Body of pancreas (tissue), 4 donors: ENCODE measurements around the gene CENPC. TPM values are rescaled to one million over a fixed set of nuclear protein-coding genes. Genes with fewer than 3 reads are reported as not detected.

Experiments
- ATAC-seq: fragments of 150-250 bp; one replicate; pipeline ENCODE4 v1.9.1; 2016
- DNase-seq, 4 donors: peaks; one replicate each; pipeline ENCODE4 v3.0.0-alpha.2; 2019
- H3K27ac ChIP-seq, 4 donors: fragments of 200-600 bp; sonication (generic); 1 replicate in 3 of 4; 2 replicates in 1 of 4; pipeline versions ENCODE4 v1.5.1 to v1.6.1; 2016 to 2019; ENCODE audit warnings: mild to moderate bottlenecking in 1 of 4, mixed read lengths in 1 of 4, moderate library complexity in 1 of 4
- H3K27me3 ChIP-seq, 2 donors: fragments of 200-600 bp; sonication (generic); one replicate each; pipeline ENCODE4 v1.6.0; 2016; ENCODE audit warnings: mild to moderate bottlenecking in 1 of 2
- H3K36me3 ChIP-seq, 2 donors: fragments of 200-600 bp; sonication (generic); replicated peaks in 1 of 2; 2 replicates each; pipeline ENCODE4 v1.5.1; 2016; ENCODE audit warnings: low read depth in 2 of 2; ENCODE audit not compliant: insufficient read depth in 1 of 2
- H3K4me1 ChIP-seq: fragments of 200-600 bp; sonication (generic); one replicate; pipeline ENCODE4 v1.6.0; 2016
- H3K4me3 ChIP-seq, 2 donors: fragments of 200-600 bp; sonication (generic); 1 replicate in 1 of 2; 2 replicates in 1 of 2; pipeline ENCODE4 v1.5.1; 2016 to 2019
- H3K9me3 ChIP-seq, 3 donors: fragments of 200-600 bp; sonication (generic); 1 replicate in 2 of 3; 2 replicates in 1 of 3; pipeline ENCODE4 v1.5.1; 2016
- POLR2A ChIP-seq, 3 donors: fragments of 450-650 bp; IDR thresholded peaks; one replicate each; pipeline ENCODE4 v1.6.1; 2016; ENCODE audit warnings: antibody characterized with exemption in 3 of 3, mild to moderate bottlenecking in 2 of 3
- WGBS, 2 donors: methylation state at CpG; one replicate each; pipeline ENCODE4 v1.1.5; 2017; 5-methylcytosine and 5-hydroxymethylcytosine counted together
- intact Hi-C: fragments of 100-400 bp; cut with DNase I; formaldehyde crosslinking; loops from one replicate; pipeline ENCODE4 v1.15.1; 2023
- total RNA-seq, 2 donors: library from RNA; depleted of rRNA; stranded (reverse); fragments of >200 nt; gene quantifications; one replicate each; pipeline ENCODE4 v1.1.0, GENCODE V29; 2016
- TF ChIP-seq, protein P1 (sequence below), 7 experiments: fragments of 450-650 bp in 4 of 7; fragments of 200-600 bp in 3 of 7; sonication (generic) in 3 of 7; IDR thresholded peaks; one replicate each; pipeline ENCODE4 v1.5.1; 2016 to 2019; ENCODE audit warnings: antibody characterized with exemption in 7 of 7

CENPC gene
- total RNA-seq, 2 donors from 2014 or later = 36.8 to 44.5 TPM

DNA sequence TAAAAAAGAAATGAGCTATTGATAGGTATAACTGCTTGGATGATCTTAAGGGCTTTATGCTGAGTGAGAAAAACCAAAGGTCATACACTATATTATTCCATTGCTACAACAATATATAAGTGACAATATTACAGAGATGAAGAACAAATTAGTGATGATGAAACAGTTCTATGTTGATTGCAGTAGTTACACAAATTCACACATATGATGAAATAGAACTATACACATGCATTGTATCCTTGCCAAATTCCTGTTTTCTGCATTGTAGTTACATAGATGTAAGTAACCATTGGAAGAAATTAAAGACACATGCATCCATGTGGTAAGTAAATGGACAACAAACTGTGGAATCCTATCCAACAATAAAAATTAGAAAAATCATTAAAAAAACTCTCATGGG is 76.5 kb downstream of the CENPC start:
- H3K27me3 ChIP-seq = no peaks in the 10 kb centered on the region
- H3K4me3 ChIP-seq = no peak overlapping the region
- H3K36me3 ChIP-seq = peaks cover 0 to 10% of the 10 kb centered on the region in 2 donors
- TF ChIP-seq, protein P1, sequence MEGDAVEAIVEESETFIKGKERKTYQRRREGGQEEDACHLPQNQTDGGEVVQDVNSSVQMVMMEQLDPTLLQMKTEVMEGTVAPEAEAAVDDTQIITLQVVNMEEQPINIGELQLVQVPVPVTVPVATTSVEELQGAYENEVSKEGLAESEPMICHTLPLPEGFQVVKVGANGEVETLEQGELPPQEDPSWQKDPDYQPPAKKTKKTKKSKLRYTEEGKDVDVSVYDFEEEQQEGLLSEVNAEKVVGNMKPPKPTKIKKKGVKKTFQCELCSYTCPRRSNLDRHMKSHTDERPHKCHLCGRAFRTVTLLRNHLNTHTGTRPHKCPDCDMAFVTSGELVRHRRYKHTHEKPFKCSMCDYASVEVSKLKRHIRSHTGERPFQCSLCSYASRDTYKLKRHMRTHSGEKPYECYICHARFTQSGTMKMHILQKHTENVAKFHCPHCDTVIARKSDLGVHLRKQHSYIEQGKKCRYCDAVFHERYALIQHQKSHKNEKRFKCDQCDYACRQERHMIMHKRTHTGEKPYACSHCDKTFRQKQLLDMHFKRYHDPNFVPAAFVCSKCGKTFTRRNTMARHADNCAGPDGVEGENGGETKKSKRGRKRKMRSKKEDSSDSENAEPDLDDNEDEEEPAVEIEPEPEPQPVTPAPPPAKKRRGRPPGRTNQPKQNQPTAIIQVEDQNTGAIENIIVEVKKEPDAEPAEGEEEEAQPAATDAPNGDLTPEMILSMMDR (IDR thresholded peaks at IDR 0.05) = no peak
- TF ChIP-seq POLR2A (IDR thresholded peaks at IDR 0.05) = no peak
- no peaks in the 10 kb centered on the region for H3K9me3 ChIP-seq
- intact Hi-C loops = no loop called here
- no peak overlapping the region for H3K27ac ChIP-seq
- no peaks in the 10 kb centered on the region for H3K4me1 ChIP-seq
- ATAC-seq (no peak), DNase-seq (no peak)

DNA sequence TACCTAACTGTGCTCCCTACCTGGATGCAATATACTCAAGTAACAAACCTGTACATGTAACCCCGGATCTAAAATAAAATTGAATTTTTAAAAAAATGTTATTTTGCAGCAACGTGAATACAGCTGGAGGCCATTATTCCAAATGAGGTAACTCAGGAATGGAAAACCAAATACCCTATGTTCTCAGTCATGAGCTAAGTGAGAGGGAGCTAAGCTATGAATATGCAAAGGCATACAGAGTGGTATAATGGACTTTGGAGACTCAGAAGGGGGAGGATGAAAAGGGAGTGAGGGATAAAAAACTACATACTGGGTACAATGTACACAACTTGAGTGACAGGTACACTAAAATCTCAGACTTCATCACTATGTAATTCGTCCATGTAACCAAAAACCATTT is 78.6 kb downstream of the CENPC start:
- intact Hi-C loops = no loop called here
- 93 to 97% methylated on average over 3 of the region's 3 CpGs for WGBS, 2 donors
- Histone ChIP-seq H3K4me1 (no peaks in the 10 kb centered on the region), H3K9me3 (no peaks in the 10 kb centered on the region), H3K4me3 (no peak overlapping the region), H3K36me3 (peaks cover 0 to 7% of the 10 kb centered on the region in 2 donors), H3K27me3 (no peaks in the 10 kb centered on the region), H3K27ac (no peak overlapping the region)
- ATAC-seq (no peak), DNase-seq (no peak)
- TF ChIP-seq, protein P1 (IDR thresholded peaks at IDR 0.05) = no peak
- TF ChIP-seq POLR2A (IDR thresholded peaks at IDR 0.05) = no peak

DNA sequence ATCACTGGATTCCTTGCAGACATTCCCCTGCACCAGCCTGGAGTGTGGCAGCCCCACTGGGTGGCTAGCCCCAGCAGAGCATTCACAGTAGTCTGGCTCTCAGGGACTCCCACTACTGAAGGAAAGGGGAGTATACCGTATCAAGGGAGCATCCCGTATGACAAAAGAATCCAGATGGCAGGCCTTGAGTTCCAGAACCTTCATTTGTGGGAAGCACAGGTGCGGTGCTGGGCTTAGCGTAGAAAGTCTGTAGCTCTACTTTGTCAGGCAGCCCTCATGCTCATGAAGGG is 79.6 kb downstream of the CENPC start:
- no peak overlapping the region for H3K4me3 ChIP-seq
- ATAC-seq = no peak
- no peak overlapping the region for H3K27ac ChIP-seq
- no peaks in the 10 kb centered on the region for H3K4me1 ChIP-seq
- intact Hi-C loops = no loop called here
- DNase-seq = no peak
- peaks cover 0 to 5% of the 10 kb centered on the region in 2 donors for H3K36me3 ChIP-seq
- H3K9me3 ChIP-seq = no peaks in the 10 kb centered on the region
- 69 to 90% methylated on average over 2 to 4 of the region's 4 CpGs for WGBS, 2 donors
- no peaks in the 10 kb centered on the region for H3K27me3 ChIP-seq
- TF ChIP-seq, protein P1 (IDR thresholded peaks at IDR 0.05) = no peak
- no peak for TF ChIP-seq POLR2A (IDR thresholded peaks at IDR 0.05)

DNA sequence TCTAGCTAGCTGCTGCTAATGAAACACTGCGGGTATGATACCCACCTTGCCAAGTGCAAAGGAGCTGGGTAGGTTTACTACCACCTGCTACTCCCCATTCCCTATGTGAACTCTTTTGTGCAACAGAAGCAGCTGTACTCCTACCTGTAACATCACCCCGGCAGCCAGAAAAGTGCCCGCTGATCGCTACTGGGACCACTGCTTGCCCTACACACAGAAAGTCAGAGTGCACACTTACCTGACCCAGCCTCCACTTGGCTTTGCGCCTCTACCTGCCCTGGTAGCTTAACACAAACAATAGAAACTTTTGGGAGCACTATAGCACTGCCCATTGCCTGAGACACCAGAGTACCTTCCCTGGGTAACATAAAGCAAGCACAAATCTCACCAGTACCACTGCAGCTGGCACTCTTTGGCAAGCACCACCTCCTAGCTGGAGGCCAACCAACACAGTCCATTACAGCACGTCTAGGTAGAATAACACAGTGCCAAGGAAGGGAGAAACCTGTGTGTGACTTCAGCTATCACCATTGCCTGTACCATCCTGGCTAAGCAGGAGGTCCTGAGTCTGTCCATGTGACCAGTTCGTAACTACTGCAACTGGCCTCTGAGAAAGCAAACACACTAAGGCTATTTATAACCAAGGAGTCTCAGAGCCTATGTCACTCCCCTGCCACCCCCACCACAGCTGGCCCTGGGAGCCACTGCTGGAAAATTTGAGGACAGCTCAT is 80.1 kb downstream of the CENPC start:
- no peak for ATAC-seq
- Histone ChIP-seq H3K36me3 (peaks cover 0 to 3% of the 10 kb centered on the region in 2 donors), H3K4me1 (no peaks in the 10 kb centered on the region), H3K27ac (no peak overlapping the region), H3K4me3 (no peak overlapping the region), H3K9me3 (no peaks in the 10 kb centered on the region), H3K27me3 (no peaks in the 10 kb centered on the region)
- TF ChIP-seq POLR2A (IDR thresholded peaks at IDR 0.05) = no peak
- TF ChIP-seq, protein P1 (IDR thresholded peaks at IDR 0.05) = no peak
- WGBS, 2 donors = 77 to 80% methylated on average over 6 to 7 of the region's 7 CpGs
- intact Hi-C loops = no loop called here
- DNase-seq = peak in 3 of 4 donors; percentile 6 to 41 (median 28)

DNA sequence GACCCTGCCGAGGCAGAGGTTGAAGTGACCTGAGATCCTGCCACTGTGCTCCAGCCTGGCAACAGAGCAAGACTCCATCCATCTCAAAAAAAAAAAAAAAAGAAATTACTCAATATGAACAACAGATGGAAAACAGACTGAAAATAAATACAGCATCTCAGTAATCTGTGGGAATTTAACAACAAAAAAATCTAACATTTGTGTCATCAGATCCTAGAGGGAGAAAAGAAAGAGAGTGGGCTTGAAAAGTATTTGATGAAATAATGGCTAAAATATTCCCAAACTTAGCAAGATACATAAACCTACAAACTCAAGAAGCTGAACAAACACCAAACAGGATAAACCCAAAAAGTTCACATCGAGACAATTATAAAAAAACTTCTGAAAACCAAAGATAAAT is 84.7 kb downstream of the CENPC start:
- Histone ChIP-seq H3K27ac (no peak overlapping the region), H3K36me3 (no peaks in the 10 kb centered on the region), H3K9me3 (no peaks in the 10 kb centered on the region), H3K4me1 (no peaks in the 10 kb centered on the region), H3K4me3 (no peak overlapping the region), H3K27me3 (no peaks in the 10 kb centered on the region)
- DNase-seq (no peak), ATAC-seq (no peak)
- TF ChIP-seq, protein P1 (IDR thresholded peaks at IDR 0.05) = no peak
- TF ChIP-seq POLR2A (IDR thresholded peaks at IDR 0.05) = no peak
- intact Hi-C loops = no loop called here
- 89 to 91% methylated on average over 2 of the region's 2 CpGs for WGBS, 2 donors
